Measurements from ENCODE around the gene PCED1B.

Gene PCED1B

GRCh38 chr12:47085815-47086252, 6.4 kb downstream of the PCED1B start:
- DNase-seq (ENCODE audit: insufficient read length, low spot score), result no peak
- FAIRE-seq, result no peak

DNA sequence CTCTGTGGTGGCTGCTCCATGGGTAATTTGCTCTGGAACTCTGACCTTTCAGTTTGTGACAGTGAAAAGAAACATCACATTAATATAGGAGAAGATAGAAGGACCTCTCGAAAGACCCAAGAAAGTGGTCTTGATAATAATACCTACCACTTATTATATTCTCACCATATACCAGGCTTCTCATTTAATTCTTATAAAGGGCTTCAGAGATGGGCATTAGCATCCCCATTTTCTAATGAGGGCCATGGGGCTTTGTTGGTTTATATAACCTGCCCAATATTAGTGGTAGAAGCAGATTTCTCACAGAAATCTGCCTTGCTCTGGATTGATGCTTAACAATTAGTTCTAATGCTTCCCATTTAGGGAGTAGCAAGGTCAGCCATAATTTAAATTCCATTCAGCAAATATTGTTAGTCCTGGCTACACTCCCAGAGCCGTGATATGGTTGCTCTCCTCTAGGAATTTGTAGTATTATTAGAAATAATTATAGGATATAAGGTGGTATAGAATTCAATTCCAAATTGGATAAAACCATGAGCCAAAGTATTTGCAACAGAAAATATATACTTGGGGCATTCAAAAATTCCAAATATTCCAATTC, 7.8 kb downstream of the PCED1B start:
- DNase-seq (ENCODE audit: insufficient read length, low spot score) (no peak), FAIRE-seq (no peak)

- FAIRE-seq (no peak), DNase-seq (ENCODE audit: insufficient read length, low spot score) (no peak)
Observed at GRCh38 chr12:47088021-47088944, 8.9 kb downstream of the PCED1B start.

DNA sequence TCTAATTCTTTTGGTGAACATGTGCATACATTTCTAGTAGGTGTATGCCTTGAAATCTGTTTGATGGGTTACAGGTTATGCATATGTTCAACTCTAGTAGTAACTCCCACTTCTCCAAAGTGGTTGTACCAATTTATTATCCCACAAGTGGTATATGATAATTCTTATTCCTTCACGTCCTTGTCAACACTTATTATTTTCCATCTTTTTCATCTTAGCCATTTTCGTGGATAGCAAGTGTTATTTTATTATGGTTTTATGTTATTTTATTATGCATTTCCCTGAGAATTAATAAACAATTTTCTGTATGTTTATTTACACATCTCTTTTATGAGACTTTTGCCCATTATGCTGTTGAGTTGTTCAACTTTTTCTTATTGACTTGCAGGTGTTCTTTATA, 11.6 kb downstream of the PCED1B start:
- DNase-seq (ENCODE audit: insufficient read length, low spot score) (no peak), FAIRE-seq (no peak)

DNA sequence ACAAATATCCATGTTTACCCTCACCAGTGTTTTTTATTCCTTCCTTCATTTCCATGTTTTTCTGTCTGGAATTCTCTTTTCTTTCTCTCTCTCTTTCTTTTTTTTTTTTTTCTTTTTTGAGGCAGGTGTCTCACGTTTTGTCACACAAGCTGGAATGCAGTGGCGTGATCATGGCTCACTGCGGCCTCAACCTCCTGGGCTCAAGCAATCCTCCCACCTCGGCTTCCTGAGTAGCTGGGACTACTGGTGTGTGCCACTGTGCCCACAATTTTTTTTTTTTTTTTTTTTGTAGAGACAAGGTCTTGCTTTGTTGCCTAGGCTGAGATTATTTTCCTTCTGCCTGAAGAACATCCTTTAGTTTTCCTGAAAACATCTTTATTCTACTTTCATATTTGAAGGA, 15.4 kb downstream of the PCED1B start:
- DNase-seq (ENCODE audit: insufficient read length, low spot score) (no peak), FAIRE-seq (no peak)

GRCh38 chr12:47095446-47096236, 16.2 kb downstream of the PCED1B start:
- peak; percentile 51 for DNase-seq (ENCODE audit: insufficient read length, low spot score)
- FAIRE-seq, result no peak

GRCh38 chr12:47097276-47097896, 18.0 kb downstream of the PCED1B start:
- DNase-seq (ENCODE audit: insufficient read length, low spot score), result no peak
- no peak for FAIRE-seq

DNA sequence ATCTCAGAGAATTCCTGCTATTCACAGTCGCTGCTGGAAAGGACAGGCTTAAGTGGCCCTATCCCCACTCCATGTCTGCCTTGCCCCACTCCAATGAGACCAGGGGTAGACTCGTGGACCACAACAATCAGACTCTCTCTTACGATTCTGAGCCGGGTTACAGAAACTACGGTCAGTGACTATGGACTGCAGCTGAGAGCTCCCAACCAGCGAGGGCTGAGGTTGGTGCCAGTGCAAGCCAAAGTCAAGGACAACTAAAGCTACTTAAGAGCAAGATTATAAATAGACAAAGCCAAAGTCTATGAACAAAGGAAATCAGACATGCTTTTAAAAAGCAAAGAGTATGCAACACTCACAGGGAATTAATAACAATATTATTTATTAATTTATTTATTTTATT, 18.7 kb downstream of the PCED1B start:
- DNase-seq (ENCODE audit: insufficient read length, low spot score) (no peak), FAIRE-seq (no peak)

DNA sequence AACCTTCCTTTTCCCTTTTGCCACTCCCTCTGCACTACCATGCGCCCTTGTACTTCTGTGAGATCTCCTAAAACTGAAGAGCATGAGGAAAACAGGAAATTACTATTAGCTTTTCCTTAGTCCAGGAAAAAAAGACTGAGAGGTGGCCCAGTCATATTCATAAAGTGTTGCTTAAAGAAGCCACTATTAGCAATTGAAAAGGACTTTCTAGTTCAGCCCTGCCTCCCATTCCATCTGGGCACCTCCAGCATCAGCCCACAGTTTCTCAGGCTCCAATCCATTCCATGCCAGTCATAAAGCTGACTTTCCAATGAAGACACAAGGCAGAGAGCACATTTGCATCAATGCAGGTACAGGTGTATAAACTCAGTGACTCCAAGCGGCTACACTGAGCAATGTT, 20.2 kb downstream of the PCED1B start:
- DNase-seq (ENCODE audit: insufficient read length, low spot score) (no peak), FAIRE-seq (no peak)

- DNase-seq (ENCODE audit: insufficient read length, low spot score) (no peak), FAIRE-seq (no peak)
Observed at GRCh38 chr12:47100160-47100559, 20.7 kb downstream of the PCED1B start.

GRCh38 chr12:47102406-47102805, 23.0 kb downstream of the PCED1B start:
- DNase-seq (ENCODE audit: insufficient read length, low spot score) (no peak), FAIRE-seq (no peak)

DNA sequence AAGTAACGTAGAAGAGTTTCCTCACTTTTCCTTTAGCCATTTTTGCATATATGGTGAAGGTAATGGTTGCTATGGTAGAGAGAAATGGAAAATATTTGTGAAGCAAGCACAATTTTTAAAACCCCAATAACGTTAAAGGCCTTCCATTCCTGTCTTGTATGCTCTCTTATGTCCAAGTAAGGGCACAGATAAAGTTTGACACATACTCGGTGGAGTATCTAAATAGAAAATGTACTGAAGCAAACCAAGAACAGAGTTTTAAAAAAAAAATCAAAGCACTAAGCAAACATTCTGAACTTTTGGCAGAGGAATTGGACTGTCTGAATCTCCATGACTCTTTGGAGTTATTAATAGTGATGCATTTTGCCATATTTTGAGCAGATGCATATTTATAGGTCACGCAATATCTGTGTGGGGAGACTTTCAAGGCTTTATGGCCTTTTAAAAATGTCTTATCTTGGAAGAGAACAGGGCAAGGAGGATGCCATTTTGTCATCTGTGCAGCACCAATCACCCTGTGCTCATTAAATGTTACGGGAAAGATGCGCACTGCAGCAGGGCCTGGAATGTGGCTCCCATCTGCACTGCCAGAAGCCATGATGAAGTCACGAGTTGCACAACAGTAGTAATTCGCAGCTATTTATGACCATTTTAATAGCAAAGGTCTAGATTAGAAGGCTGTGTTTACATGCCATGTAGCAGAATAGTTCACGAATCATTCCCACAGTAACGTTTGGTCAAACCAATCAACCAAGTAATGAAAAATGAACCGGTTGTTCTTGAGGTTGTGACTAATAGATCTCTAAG, 23.6 kb downstream of the PCED1B start:
- no peak for DNase-seq (ENCODE audit: insufficient read length, low spot score)
- FAIRE-seq, result no peak

- DNase-seq (ENCODE audit: insufficient read length, low spot score) (no peak), FAIRE-seq (no peak)
Observed at GRCh38 chr12:47105914-47106674, 26.7 kb downstream of the PCED1B start.

- DNase-seq (ENCODE audit: insufficient read length, low spot score) (no peak), FAIRE-seq (no peak)
Observed at GRCh38 chr12:47107446-47107845, 28.0 kb downstream of the PCED1B start.

GRCh38 chr12:47107926-47108325, 28.5 kb downstream of the PCED1B start:
- DNase-seq (ENCODE audit: insufficient read length, low spot score), result no peak
- FAIRE-seq, result no peak

DNA sequence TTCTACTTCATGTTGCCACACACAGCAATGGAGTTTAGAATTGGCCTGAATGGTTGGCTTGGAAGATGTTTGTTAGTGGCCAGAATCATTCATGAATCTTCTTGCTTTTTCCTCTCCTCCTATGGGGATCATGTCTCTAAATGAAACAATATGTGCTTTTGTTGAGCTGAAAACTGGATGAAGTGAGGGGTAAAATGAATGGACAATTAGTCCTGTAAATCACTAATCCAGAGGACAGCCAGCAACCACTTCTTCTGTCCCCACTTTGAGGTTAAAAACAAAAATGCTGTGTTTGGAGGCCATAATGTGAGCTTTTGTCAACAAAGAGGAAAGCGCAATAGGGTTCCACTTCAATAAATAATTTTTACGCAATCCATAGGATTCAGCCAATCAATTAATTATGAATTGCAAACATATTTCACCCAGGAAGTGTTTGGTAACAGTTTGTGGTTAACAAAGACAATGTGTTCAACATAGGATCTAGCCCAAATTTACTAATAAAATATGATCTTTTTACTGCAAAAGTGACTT, 30.7 kb downstream of the PCED1B start:
- no peak for FAIRE-seq
- no peak for DNase-seq (ENCODE audit: insufficient read length, low spot score)

DNA sequence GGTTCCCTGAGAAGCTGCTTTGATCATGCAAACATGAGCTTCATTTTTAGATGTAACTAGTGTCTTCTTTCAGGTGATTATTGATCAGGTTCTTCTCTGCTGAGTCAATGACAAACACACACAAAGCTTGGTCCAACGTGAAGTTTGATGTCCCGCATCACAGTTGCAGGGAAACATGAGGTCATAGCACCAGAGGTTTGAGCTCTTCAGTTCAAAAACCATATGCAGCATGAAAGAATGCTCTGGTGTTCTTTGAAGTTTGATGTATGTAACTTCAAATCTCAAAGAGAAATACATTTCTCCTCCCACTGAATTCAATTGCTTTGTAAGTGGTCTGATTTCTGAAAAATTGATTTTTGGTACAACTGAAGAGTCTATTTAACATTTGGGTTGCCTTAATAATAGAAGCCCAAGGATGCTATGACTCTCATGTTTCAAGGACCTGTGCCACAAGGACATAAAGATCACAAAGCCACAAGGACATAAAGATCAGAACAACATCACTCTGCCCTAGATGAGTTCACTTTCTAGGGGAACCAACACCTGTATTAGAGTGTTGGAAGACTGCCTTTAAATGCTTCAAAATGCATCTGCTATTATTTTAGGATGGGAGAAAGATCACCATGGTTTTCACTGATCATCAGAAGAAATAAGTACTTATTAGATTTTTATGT, 31.4 kb downstream of the PCED1B start:
- DNase-seq (ENCODE audit: insufficient read length, low spot score) (no peak), FAIRE-seq (no peak)

- FAIRE-seq (no peak), DNase-seq (ENCODE audit: insufficient read length, low spot score) (no peak)
Observed at GRCh38 chr12:47111392-47111778, 32.0 kb downstream of the PCED1B start.

GRCh38 chr12:47111854-47112253, 32.4 kb downstream of the PCED1B start:
- DNase-seq (ENCODE audit: insufficient read length, low spot score) (no peak), FAIRE-seq (no peak)
